ENCODE measurements around the gene KIF18B. TPM values are rescaled to one million over a fixed set of nuclear protein-coding genes. Genes with fewer than 3 reads are reported as not detected.
A peak's percentile ranks its signal among the peaks of the same experiment; 100 is the strongest.

Gene KIF18B
- total and polyA plus RNA-seq, 2 of the 13 experiments (the other 11 are each of a cell fraction or from before 2014, with no cell fraction given), result 15.2 to 15.3 TPM

GRCh38 chr17:44899074-44899782, 48.3 kb downstream of the KIF18B start, which contains the start of gene EFTUD2 (continued):
- TF ChIP-seq NFYB (CRISPR knock-in tag; IDR thresholded peaks at IDR 0.05), result peak; percentile 51; the same call in 1 of the 2 replicates
- TF ChIP-seq DR1 (CRISPR knock-in tag; IDR thresholded peaks at IDR 0.05), result peak; percentile 72
- no peak for TF ChIP-seq PREB (CRISPR knock-in tag; IDR thresholded peaks at IDR 0.05)
- TF ChIP-seq BATF2 (CRISPR knock-in tag; IDR thresholded peaks at IDR 0.05), result peak; percentile 61
- peak; percentile 88 for TF ChIP-seq GMEB2 (CRISPR knock-in tag; IDR thresholded peaks at IDR 0.05; ENCODE audit: low read depth)
- peak; percentile 87; the same call in 1 of the 2 replicates for TF ChIP-seq RELA (CRISPR knock-in tag; IDR thresholded peaks at IDR 0.05)
- peak; percentile 12; the same call in 1 of the 2 replicates for TF ChIP-seq ZNF652 (CRISPR knock-in tag; IDR thresholded peaks at IDR 0.05; ENCODE audit: borderline replicate concordance, low read depth)
- TF ChIP-seq USF2 (IDR thresholded peaks at IDR 0.05; ENCODE audit: low read depth, low read length), result peak; percentile 96
- TF ChIP-seq USF2 (CRISPR knock-in tag; IDR thresholded peaks at IDR 0.05; ENCODE audit: borderline replicate concordance), result peak; percentile 99
- TF ChIP-seq ZNF317 (CRISPR knock-in tag; IDR thresholded peaks at IDR 0.05), result peak; percentile 84; the same call in 1 of the 2 replicates
- TF ChIP-seq NR1H2 (CRISPR knock-in tag; IDR thresholded peaks at IDR 0.05; ENCODE audit: borderline replicate concordance, low read depth), result no peak
- no peak for TF ChIP-seq NPAS2 (CRISPR knock-in tag; IDR thresholded peaks at IDR 0.05; ENCODE audit: borderline replicate concordance)
- TF ChIP-seq SP4 (CRISPR knock-in tag; IDR thresholded peaks at IDR 0.05), result peak; percentile 93
- no peak for TF ChIP-seq U2AF1 (optimal IDR thresholded peaks at IDR 0.05; ENCODE audit: low read depth, low read length)
- TF ChIP-seq XRCC5 (optimal IDR thresholded peaks at IDR 0.05; ENCODE audit: low read length), result peak; percentile 94
- TF ChIP-seq DNMT1 (CRISPR knock-in tag; IDR thresholded peaks at IDR 0.05), result peak; percentile 97
- TF ChIP-seq KLF13 (CRISPR knock-in tag; IDR thresholded peaks at IDR 0.05), result no peak
- TF ChIP-seq ZBTB33 (CRISPR knock-in tag; IDR thresholded peaks at IDR 0.05), result peak; percentile 61
- TF ChIP-seq IKZF4 (CRISPR knock-in tag; IDR thresholded peaks at IDR 0.05; ENCODE audit: borderline replicate concordance, low read depth, not compliant biosample characterization), result peak; percentile 18
- TF ChIP-seq, protein P1, sequence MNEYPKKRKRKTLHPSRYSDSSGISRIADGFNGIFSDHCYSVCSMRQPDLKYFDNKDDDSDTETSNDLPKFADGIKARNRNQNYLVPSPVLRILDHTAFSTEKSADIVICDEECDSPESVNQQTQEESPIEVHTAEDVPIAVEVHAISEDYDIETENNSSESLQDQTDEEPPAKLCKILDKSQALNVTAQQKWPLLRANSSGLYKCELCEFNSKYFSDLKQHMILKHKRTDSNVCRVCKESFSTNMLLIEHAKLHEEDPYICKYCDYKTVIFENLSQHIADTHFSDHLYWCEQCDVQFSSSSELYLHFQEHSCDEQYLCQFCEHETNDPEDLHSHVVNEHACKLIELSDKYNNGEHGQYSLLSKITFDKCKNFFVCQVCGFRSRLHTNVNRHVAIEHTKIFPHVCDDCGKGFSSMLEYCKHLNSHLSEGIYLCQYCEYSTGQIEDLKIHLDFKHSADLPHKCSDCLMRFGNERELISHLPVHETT (CRISPR knock-in tag; conservative IDR thresholded peaks at IDR 0.05), result peak; percentile 90; the same call in 1 of the 2 replicates
- TF ChIP-seq ONECUT2 (CRISPR knock-in tag; IDR thresholded peaks at IDR 0.05), result 0 out of 2 replicates have a peak, but pooled peaks have one; percentile 8
